GM10847 (cell line): ENCODE data around the gene ATP6V1E1.

ENCODE experiments used
- POLR2A ChIP-seq: IDR thresholded peaks from 2 replicates; pipeline ENCODE4 v1.6.1; 2011; ENCODE audit not compliant: insufficient read length; ENCODE audit errors: extremely low read depth

ATP6V1E1 gene

GRCh38 chr22:17597217-17597616, 31.3 kb downstream of the ATP6V1E1 start:
- no peak for TF ChIP-seq POLR2A

GRCh38 chr22:17596226-17596625, 32.3 kb downstream of the ATP6V1E1 start:
- no peak for TF ChIP-seq POLR2A

GRCh38 chr22:17592201-17592600, 36.3 kb downstream of the ATP6V1E1 start:
- no peak for TF ChIP-seq POLR2A

GRCh38 chr22:17590586-17590985, 38.0 kb downstream of the ATP6V1E1 start:
- TF ChIP-seq POLR2A, result no peak

GRCh38 chr22:17589810-17590375, 38.7 kb downstream of the ATP6V1E1 start:
- TF ChIP-seq POLR2A, result no peak

- no peak for TF ChIP-seq POLR2A
Measured at GRCh38 chr22:17588606-17589005, 39.9 kb downstream of the ATP6V1E1 start.

GRCh38 chr22:17587629-17588028, 40.9 kb downstream of the ATP6V1E1 start:
- TF ChIP-seq POLR2A, result no peak

- no peak for TF ChIP-seq POLR2A
Measured at GRCh38 chr22:17586831-17587440, 41.6 kb downstream of the ATP6V1E1 start.

GRCh38 chr22:17583151-17583550, 45.4 kb downstream of the ATP6V1E1 start:
- no peak for TF ChIP-seq POLR2A

GRCh38 chr22:17581631-17582030, 46.9 kb downstream of the ATP6V1E1 start:
- no peak for TF ChIP-seq POLR2A

- no peak for TF ChIP-seq POLR2A
Measured at GRCh38 chr22:17581056-17581455, 47.5 kb downstream of the ATP6V1E1 start.

GRCh38 chr22:17580441-17581031, 48.0 kb downstream of the ATP6V1E1 start:
- no peak for TF ChIP-seq POLR2A

- TF ChIP-seq POLR2A, result no peak
Measured at GRCh38 chr22:17579535-17579981, 49.0 kb downstream of the ATP6V1E1 start.

- no peak for TF ChIP-seq POLR2A
Measured at GRCh38 chr22:17578136-17578754, 50.3 kb downstream of the ATP6V1E1 start.

- no peak for TF ChIP-seq POLR2A
Measured at GRCh38 chr22:17576470-17576869, 52.1 kb downstream of the ATP6V1E1 start.

GRCh38 chr22:17575681-17576080, 52.9 kb downstream of the ATP6V1E1 start:
- TF ChIP-seq POLR2A, result no peak
